MM.1S (cell line): ENCODE results near the gene ZC3H8.
"Not testable (repeated sequence)": the region's sequence is repeated elsewhere in the genome, so short reads cannot be mapped to it uniquely, and the experiment has no call there.

Experiments
- CTCF ChIP-seq: fragments of 300-600 bp; sonication (generic); IDR thresholded peaks from 2 replicates; pipeline ENCODE4 v1.5.1; 2016; ENCODE audit warnings: antibody characterized with exemption, low read length, mixed read lengths
- EZH2 ChIP-seq: fragments of 300-600 bp; sonication (generic); optimal IDR thresholded peaks from 2 replicates; pipeline ENCODE3; 2017; ENCODE audit warnings: low read depth, mild to moderate bottlenecking, antibody characterized with exemption, low read length, mixed read lengths

DNA sequence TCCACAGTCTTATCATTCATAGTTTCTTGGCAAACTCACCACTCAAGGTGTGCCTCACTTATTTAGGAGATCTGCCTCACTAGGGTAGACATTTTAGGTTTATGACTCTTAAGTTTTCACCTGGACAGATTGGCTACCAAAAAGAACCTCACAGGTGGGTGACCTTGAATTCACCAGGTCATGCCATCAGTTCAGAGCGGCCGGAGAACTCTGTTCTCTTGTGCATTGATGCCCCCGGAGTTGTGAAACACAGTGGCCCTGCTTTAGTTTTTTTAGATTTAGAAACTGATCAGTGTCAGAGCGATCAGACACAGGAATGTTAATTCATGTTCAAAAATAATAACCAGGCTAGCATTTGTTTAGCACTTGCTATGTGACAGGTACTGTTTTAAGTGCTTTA lies 27.2 kb upstream of the ZC3H8 start:
- not testable (repeated sequence) for TF ChIP-seq CTCF, EZH2
